ENCODE data around the gene NDFIP2. TPM values are rescaled to one million over a fixed set of nuclear protein-coding genes. Genes with fewer than 3 reads are reported as not detected.

Gene NDFIP2
- total and polyA plus RNA-seq, 2 experiments from 2014 or later, result 28.3 to 28.7 TPM

DNA sequence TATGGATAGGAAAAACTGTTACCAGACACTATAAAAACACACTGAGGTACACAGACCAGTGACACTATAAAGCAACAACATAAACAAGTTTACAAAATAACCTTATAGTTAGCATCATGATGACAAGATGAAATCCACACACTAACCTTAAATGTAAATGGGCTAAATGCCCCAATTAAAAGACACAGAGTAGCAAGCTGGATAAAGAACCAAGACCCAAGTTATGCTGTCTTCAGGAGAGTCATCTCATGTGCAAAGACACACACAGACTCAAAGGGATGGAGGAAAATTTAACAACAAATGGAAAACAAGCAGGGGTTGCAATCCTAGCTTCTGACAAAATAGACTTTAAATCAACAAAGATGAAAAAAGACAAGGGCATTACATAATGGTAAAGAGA is 81.6 kb downstream of the NDFIP2 start:
- no peaks in the 10 kb centered on the region for H3F3A ChIP-seq (replicated peaks; ENCODE audit: low read depth)
- TF ChIP-seq EZH2 (IDR thresholded peaks at IDR 0.05; ENCODE audit: low read depth, unreplicated experiment), result no peak
- H3K4me3 ChIP-seq, result no peak overlapping the region
- Mint-ChIP-seq H3K27ac (no peak overlapping the region; the same call in 1 of the 2 replicates), H3K36me3 (ENCODE audit: low read depth) (peaks cover 34% of the 10 kb centered on the region), H3K27me3 (ENCODE audit: insufficient read depth, low read depth, poor library complexity) (no peaks in the 10 kb centered on the region), H3K4me3 (no peak overlapping the region), H3K4me1 (no peaks in the 10 kb centered on the region), H3K9me3 (peaks cover 57% of the 10 kb centered on the region)
- H3K36me3 ChIP-seq (ENCODE audit: insufficient read depth), result no peaks in the 10 kb centered on the region
- no peaks in the 10 kb centered on the region for H3K79me2 ChIP-seq (replicated peaks; ENCODE audit: insufficient read depth)
- H3K9me2 ChIP-seq (ENCODE audit: insufficient read depth), result no peaks in the 10 kb centered on the region; the same call in 1 of the 2 replicates
- H3K4me2 ChIP-seq, result no peak overlapping the region
- no peak overlapping the region for H2AFZ ChIP-seq
- H3K27ac ChIP-seq (ENCODE audit: low read depth), result no peak overlapping the region
- no peak for ATAC-seq
- DNase-seq (ENCODE audit: low spot score), result no peak
- H3K27me3 ChIP-seq (ENCODE audit: insufficient read depth), result no peaks in the 10 kb centered on the region
- no peaks in the 10 kb centered on the region for H3K4me1 ChIP-seq (ENCODE audit: insufficient read depth)
- H4K20me1 ChIP-seq (replicated peaks; ENCODE audit: insufficient read depth), result no peaks in the 10 kb centered on the region

DNA sequence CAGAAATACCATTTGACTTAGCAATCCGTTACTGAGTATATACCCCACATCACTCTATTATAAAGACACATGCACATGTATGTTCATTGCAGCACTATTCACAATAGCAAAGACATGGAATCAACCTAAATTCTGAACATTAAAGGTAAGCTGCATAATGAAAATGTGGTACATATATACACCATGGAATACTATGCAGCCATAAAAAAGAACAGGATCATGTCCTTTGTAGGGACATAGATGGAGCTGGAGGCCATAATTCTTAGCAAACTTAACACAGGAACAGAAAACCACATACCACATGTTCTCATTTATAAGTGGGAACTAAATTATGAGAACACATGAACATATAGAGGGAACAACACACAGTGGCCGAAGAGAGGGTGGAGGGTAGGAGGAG is 85.2 kb downstream of the NDFIP2 start:
- Histone ChIP-seq H3K4me2 (no peak overlapping the region), H3K27ac (ENCODE audit: low read depth) (no peak overlapping the region), H3K27me3 (ENCODE audit: insufficient read depth) (no peaks in the 10 kb centered on the region), H3K79me2 (replicated peaks; ENCODE audit: insufficient read depth) (no peaks in the 10 kb centered on the region), H4K20me1 (replicated peaks; ENCODE audit: insufficient read depth) (no peaks in the 10 kb centered on the region), H3K9me2 (ENCODE audit: insufficient read depth) (peaks cover 8% of the 10 kb centered on the region; the same call in 1 of the 2 replicates), H2AFZ (no peak overlapping the region), H3F3A (replicated peaks; ENCODE audit: low read depth) (no peaks in the 10 kb centered on the region), H3K4me1 (ENCODE audit: insufficient read depth) (no peaks in the 10 kb centered on the region), H3K4me3 (no peak overlapping the region), H3K36me3 (ENCODE audit: insufficient read depth) (no peaks in the 10 kb centered on the region)
- no peaks in the 10 kb centered on the region for H3K27me3 Mint-ChIP-seq (ENCODE audit: insufficient read depth, low read depth, poor library complexity)
- H3K9me3 Mint-ChIP-seq, result peaks cover 49% of the 10 kb centered on the region
- no peaks in the 10 kb centered on the region for H3K4me1 Mint-ChIP-seq
- peaks cover 9% of the 10 kb centered on the region for H3K36me3 Mint-ChIP-seq (ENCODE audit: low read depth)
- TF ChIP-seq JUNB (IDR thresholded peaks at IDR 0.05; ENCODE audit: unreplicated experiment) (no peak), CREB1 (CRISPR knock-in tag; IDR thresholded peaks at IDR 0.05; ENCODE audit: low read depth) (no peak)
- H3K27ac Mint-ChIP-seq, result no peak overlapping the region
- DNase-seq (ENCODE audit: low spot score), result no peak
- ATAC-seq, result no peak
- H3K4me3 Mint-ChIP-seq, result no peak overlapping the region

DNA sequence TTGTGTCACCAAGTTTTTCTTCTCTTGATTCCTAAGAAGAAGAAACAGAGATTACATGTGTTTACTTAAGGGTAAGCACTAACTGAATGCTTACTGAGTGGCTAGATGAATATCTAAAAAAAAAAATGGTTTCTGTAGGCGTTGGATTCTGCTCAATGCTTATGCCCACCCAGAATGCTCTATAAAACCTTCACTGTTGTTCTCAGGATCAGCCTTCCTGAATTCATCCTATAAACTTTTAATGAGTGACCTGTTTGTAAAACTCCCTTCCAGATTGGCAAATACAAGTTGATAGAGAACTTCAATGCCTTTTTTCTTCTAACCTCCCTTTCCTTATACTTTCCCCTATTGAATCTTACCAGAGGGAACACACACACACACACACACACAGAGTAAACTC is 90.2 kb downstream of the NDFIP2 start:
- H3K9me3 Mint-ChIP-seq, result peaks cover 16% of the 10 kb centered on the region; the same call in 2 of the 3 replicates
- no peaks in the 10 kb centered on the region for H3K36me3 Mint-ChIP-seq (ENCODE audit: low read depth)
- ATAC-seq, result no peak
- TF ChIP-seq, protein P1, sequence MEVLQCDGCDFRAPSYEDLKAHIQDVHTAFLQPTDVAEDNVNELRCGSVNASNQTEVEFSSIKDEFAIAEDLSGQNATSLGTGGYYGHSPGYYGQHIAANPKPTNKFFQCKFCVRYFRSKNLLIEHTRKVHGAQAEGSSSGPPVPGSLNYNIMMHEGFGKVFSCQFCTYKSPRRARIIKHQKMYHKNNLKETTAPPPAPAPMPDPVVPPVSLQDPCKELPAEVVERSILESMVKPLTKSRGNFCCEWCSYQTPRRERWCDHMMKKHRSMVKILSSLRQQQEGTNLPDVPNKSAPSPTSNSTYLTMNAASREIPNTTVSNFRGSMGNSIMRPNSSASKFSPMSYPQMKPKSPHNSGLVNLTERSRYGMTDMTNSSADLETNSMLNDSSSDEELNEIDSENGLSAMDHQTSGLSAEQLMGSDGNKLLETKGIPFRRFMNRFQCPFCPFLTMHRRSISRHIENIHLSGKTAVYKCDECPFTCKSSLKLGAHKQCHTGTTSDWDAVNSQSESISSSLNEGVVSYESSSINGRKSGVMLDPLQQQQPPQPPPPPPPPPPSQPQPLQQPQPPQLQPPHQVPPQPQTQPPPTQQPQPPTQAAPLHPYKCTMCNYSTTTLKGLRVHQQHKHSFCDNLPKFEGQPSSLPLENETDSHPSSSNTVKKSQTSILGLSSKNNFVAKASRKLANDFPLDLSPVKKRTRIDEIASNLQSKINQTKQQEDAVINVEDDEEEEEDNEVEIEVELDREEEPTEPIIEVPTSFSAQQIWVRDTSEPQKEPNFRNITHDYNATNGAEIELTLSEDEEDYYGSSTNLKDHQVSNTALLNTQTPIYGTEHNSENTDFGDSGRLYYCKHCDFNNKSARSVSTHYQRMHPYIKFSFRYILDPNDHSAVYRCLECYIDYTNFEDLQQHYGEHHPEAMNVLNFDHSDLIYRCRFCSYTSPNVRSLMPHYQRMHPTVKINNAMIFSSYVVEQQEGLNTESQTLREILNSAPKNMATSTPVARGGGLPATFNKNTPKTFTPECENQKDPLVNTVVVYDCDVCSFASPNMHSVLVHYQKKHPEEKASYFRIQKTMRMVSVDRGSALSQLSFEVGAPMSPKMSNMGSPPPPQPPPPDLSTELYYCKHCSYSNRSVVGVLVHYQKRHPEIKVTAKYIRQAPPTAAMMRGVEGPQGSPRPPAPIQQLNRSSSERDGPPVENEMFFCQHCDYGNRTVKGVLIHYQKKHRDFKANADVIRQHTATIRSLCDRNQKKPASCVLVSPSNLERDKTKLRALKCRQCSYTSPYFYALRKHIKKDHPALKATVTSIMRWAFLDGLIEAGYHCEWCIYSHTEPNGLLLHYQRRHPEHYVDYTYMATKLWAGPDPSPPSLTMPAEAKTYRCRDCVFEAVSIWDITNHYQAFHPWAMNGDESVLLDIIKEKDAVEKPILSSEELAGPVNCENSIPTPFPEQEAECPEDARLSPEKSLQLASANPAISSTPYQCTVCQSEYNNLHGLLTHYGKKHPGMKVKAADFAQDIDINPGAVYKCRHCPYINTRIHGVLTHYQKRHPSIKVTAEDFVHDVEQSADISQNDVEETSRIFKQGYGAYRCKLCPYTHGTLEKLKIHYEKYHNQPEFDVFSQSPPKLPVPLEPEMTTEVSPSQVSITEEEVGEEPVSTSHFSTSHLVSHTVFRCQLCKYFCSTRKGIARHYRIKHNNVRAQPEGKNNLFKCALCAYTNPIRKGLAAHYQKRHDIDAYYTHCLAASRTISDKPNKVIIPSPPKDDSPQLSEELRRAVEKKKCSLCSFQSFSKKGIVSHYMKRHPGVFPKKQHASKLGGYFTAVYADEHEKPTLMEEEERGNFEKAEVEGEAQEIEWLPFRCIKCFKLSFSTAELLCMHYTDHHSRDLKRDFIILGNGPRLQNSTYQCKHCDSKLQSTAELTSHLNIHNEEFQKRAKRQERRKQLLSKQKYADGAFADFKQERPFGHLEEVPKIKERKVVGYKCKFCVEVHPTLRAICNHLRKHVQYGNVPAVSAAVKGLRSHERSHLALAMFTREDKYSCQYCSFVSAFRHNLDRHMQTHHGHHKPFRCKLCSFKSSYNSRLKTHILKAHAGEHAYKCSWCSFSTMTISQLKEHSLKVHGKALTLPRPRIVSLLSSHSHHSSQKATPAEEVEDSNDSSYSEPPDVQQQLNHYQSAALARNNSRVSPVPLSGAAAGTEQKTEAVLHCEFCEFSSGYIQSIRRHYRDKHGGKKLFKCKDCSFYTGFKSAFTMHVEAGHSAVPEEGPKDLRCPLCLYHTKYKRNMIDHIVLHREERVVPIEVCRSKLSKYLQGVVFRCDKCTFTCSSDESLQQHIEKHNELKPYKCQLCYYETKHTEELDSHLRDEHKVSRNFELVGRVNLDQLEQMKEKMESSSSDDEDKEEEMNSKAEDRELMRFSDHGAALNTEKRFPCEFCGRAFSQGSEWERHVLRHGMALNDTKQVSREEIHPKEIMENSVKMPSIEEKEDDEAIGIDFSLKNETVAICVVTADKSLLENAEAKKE (CRISPR knock-in tag; IDR thresholded peaks at IDR 0.05), result no peak
- TF ChIP-seq NANOG (IDR thresholded peaks at IDR 0.05; ENCODE audit: borderline replicate concordance), result no peak
- no peak for TF ChIP-seq JUNB (IDR thresholded peaks at IDR 0.05; ENCODE audit: unreplicated experiment)
- no peak for TF ChIP-seq CREB1 (CRISPR knock-in tag; IDR thresholded peaks at IDR 0.05; ENCODE audit: low read depth)
- TF ChIP-seq, protein P2, sequence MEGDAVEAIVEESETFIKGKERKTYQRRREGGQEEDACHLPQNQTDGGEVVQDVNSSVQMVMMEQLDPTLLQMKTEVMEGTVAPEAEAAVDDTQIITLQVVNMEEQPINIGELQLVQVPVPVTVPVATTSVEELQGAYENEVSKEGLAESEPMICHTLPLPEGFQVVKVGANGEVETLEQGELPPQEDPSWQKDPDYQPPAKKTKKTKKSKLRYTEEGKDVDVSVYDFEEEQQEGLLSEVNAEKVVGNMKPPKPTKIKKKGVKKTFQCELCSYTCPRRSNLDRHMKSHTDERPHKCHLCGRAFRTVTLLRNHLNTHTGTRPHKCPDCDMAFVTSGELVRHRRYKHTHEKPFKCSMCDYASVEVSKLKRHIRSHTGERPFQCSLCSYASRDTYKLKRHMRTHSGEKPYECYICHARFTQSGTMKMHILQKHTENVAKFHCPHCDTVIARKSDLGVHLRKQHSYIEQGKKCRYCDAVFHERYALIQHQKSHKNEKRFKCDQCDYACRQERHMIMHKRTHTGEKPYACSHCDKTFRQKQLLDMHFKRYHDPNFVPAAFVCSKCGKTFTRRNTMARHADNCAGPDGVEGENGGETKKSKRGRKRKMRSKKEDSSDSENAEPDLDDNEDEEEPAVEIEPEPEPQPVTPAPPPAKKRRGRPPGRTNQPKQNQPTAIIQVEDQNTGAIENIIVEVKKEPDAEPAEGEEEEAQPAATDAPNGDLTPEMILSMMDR (conservative IDR thresholded peaks at IDR 0.05; ENCODE audit: low read depth in 2 of 2), result no peak
- TF ChIP-seq POLR2AphosphoS5 (IDR thresholded peaks at IDR 0.05; ENCODE audit: low read depth), result no peak
- TF ChIP-seq ZNF114 (CRISPR knock-in tag; IDR thresholded peaks at IDR 0.05), result no peak
- no peak for TF ChIP-seq ZNF331 (CRISPR knock-in tag; IDR thresholded peaks at IDR 0.05; ENCODE audit: low read depth)

More for the DNA sequence above, 90.2 kb downstream of the NDFIP2 start:
- H2AFZ ChIP-seq, result no peak overlapping the region
- H3K4me2 ChIP-seq, result no peak overlapping the region
- no peaks in the 10 kb centered on the region for H3K4me1 ChIP-seq (ENCODE audit: insufficient read depth)
- H3K79me2 ChIP-seq (replicated peaks; ENCODE audit: insufficient read depth), result no peaks in the 10 kb centered on the region
- H3K36me3 ChIP-seq (ENCODE audit: insufficient read depth), result no peaks in the 10 kb centered on the region
- peaks cover 15% of the 10 kb centered on the region for H3K9me2 ChIP-seq (ENCODE audit: insufficient read depth)
- Mint-ChIP-seq H3K27me3 (ENCODE audit: insufficient read depth, low read depth, poor library complexity) (no peaks in the 10 kb centered on the region), H3K27ac (no peak overlapping the region; the same call in 1 of the 2 replicates), H3K4me3 (no peak overlapping the region), H3K4me1 (no peaks in the 10 kb centered on the region)
- H3K27ac ChIP-seq (ENCODE audit: low read depth), result no peak overlapping the region
- no peaks in the 10 kb centered on the region for H4K20me1 ChIP-seq (replicated peaks; ENCODE audit: insufficient read depth)
- H3K27me3 ChIP-seq (ENCODE audit: insufficient read depth), result no peaks in the 10 kb centered on the region
- no peak for DNase-seq (ENCODE audit: low spot score)
- H3K4me3 ChIP-seq, result no peak overlapping the region
- no peaks in the 10 kb centered on the region for H3F3A ChIP-seq (replicated peaks; ENCODE audit: low read depth)

All from GM23338 (cell line).